GM19238 (cell line): Measurements from ENCODE around the gene CCDC127.
"Not testable (repeated sequence)": the region's sequence is repeated elsewhere in the genome, so short reads cannot be mapped to it uniquely, and the experiment has no call there.

Experiments used
- DNase-seq: peaks from one replicate; pipeline ENCODE4 v3.0.0; 2011; ENCODE audit warnings: low spot score; ENCODE audit not compliant: insufficient read length

CCDC127 gene

GRCh38 chr5:217494-218456 is at the start of gene CCDC127, which contains the start of gene SDHA:
Gene CCDC127 (minus strand): TSS chr5:218153. CDS start chr5:216849, 1,304 bp downstream.
Gene SDHA (plus strand): TSS chr5:218320. CDS start chr5:218356, 36 bp downstream.
- peak; percentile 94 for DNase-seq

- no peak for DNase-seq
Measured at GRCh38 chr5:267716-268115, 49.8 kb upstream of the CCDC127 start.

GRCh38 chr5:266311-267026 is 48.5 kb upstream of the CCDC127 start:
- not testable (repeated sequence) for DNase-seq

- no peak for DNase-seq
Measured at GRCh38 chr5:264338-264737, 46.4 kb upstream of the CCDC127 start.

GRCh38 chr5:263275-263974 is 45.5 kb upstream of the CCDC127 start:
- not testable (repeated sequence) for DNase-seq

- DNase-seq = no peak
Measured at GRCh38 chr5:257148-257547, 39.2 kb upstream of the CCDC127 start.

- DNase-seq = not testable (repeated sequence)
Measured at GRCh38 chr5:256347-256746, 38.4 kb upstream of the CCDC127 start.

- DNase-seq = not testable (repeated sequence)
Measured at GRCh38 chr5:255116-255515, 37.2 kb upstream of the CCDC127 start.

- DNase-seq = not testable (repeated sequence)
Measured at GRCh38 chr5:254322-254721, 36.4 kb upstream of the CCDC127 start.

- no peak for DNase-seq
Measured at GRCh38 chr5:252546-252945, 34.6 kb upstream of the CCDC127 start.

GRCh38 chr5:251975-252374 is 34.0 kb upstream of the CCDC127 start:
- DNase-seq = not testable (repeated sequence)

GRCh38 chr5:251538-251937 is 33.6 kb upstream of the CCDC127 start:
- DNase-seq = not testable (repeated sequence)

GRCh38 chr5:251016-251415 is 33.1 kb upstream of the CCDC127 start:
- not testable (repeated sequence) for DNase-seq

- DNase-seq = not testable (repeated sequence)
Measured at GRCh38 chr5:250396-250795, 32.4 kb upstream of the CCDC127 start.

GRCh38 chr5:245717-246116 is 27.8 kb upstream of the CCDC127 start:
- not testable (repeated sequence) for DNase-seq

GRCh38 chr5:243683-244367 is 25.9 kb upstream of the CCDC127 start:
- not testable (repeated sequence) for DNase-seq

- DNase-seq = not testable (repeated sequence)
Measured at GRCh38 chr5:241045-241669, 23.2 kb upstream of the CCDC127 start.

GRCh38 chr5:240550-240949 is 22.6 kb upstream of the CCDC127 start:
- not testable (repeated sequence) for DNase-seq

- not testable (repeated sequence) for DNase-seq
Measured at GRCh38 chr5:237931-238330, 20.0 kb upstream of the CCDC127 start.

GRCh38 chr5:235527-235926 is 17.6 kb upstream of the CCDC127 start:
- DNase-seq = not testable (repeated sequence)
